Activated CD4-positive, alpha-beta T cell treated with anti-CD3 and anti-CD28 coated beads, Interleukin-2, Interleukin-6, amounts not matched to agents 100 ng/mL and 50 ng/mL, durations not matched to agents 16 hours and 8 hours (primary cell): ENCODE results near the gene VWDE.

ENCODE experiments used
- DNase-seq: peaks from one replicate; pipeline ENCODE4 v3.0.0-alpha.2; 2020

Gene VWDE

DNA sequence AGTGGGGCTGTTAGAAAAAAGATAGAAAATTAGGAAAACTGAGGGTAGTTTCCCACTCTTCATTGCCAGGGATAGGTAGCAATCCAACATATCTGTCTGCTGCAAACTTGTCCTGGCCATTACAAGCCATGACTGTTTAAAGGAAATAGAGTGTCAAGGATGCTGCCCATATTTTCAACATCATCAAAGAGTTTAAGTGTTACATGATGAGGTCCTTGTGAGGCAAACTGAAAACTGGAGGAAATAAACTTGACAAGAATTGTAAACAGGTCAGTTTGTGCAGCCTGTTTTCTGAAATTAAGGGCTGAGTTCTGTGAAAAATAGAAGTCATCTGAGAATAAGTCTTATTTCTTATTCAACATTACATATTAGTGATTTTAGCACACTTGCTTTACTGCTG lies 78.0 kb downstream of the VWDE start:
- DNase-seq: no peak

DNA sequence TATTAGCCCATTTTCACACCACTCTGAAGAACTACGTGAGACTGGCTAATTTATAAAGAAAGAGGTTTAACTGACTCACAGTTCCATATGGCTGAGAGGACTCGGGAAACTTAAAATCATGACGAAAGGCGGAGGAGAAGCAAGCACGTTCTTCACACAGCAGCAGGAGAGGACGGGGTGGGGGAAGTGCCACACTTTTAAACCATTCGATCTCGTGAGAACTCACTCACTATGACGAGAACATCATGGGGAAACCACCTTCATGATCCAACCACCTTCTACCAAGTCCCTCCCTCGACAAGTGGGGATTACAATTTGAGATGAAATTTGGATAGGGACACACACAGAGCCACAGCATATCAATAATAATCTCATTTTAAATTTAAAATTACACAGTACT lies 80.2 kb downstream of the VWDE start:
- no peak for DNase-seq

DNA sequence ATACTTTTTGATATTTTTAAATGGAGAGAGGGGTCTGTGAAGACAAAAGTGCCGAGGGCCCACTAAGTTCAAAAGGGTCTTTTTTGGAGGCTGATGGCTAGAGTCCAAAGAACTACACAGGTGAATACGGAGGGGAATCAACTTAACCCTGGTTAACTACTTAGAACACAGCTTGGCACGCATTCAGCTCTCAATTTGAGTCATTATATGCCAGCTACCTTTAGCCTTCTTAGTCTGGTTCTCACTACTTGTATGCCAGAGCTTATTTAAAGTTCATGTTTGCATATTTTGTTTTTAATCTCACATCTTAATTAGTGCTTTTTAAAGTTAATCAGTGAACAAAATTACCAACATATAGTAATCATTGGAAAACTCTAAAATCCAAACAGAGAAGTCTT lies 80.8 kb downstream of the VWDE start:
- DNase-seq: peak; percentile 35

DNA sequence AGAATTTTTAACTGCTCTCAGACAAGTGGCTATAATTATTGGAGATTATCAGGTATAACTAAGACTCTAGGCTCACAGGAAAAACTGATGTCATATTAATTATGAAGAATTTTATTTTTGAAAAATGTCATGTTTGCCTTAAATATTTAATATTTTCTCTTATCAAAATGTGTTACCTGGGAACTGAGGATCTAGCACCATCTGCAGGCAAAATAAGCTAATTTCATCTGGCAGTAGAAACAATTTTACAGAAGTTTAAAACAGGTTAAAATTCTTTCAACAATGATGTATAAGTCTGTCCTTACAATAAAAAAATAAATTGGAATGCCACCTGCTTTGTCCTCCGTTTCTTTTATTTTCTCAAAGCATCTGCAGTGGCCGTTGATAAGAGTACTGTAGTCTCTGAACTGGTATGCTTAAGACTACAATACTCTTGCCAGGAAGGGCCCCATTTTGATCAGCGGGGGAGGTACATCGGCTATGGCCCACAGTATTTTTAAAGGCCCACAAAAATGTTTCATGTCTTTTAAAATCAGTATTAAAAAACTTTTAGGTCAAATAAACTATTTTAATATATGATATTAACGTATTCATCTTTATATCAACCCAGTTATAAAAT lies 81.3 kb downstream of the VWDE start:
- peak; percentile 28 for DNase-seq

DNA sequence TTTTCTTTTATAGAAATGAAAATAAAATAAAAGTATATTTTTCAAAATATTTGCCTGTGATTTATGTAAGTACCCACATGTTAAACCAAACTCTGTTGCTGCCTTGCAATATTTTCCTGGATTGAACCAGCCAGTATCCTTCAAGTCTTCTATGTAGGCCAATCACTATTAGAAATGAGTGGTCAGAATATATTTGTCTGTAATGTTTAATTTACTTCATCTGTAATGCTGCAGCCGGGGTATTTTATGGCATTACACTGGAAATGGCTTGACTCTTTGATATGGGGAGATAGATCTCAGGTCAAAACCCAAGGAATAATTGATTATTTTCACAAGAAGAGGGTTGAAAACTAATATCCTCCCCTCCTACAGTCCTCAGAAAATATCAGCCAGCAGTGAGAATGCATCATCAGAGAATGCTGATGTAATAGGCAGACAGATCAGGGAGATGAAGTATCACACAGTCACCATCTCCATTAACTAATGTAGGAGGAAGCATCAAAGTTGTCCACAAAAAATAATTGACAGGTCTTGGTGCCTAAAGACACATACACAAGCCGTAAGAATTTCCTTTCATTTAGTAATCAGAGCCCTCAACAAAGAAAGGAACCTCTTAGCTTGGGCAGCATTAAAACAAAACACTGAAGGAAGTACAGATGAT lies 82.5 kb downstream of the VWDE start:
- no peak for DNase-seq

DNA sequence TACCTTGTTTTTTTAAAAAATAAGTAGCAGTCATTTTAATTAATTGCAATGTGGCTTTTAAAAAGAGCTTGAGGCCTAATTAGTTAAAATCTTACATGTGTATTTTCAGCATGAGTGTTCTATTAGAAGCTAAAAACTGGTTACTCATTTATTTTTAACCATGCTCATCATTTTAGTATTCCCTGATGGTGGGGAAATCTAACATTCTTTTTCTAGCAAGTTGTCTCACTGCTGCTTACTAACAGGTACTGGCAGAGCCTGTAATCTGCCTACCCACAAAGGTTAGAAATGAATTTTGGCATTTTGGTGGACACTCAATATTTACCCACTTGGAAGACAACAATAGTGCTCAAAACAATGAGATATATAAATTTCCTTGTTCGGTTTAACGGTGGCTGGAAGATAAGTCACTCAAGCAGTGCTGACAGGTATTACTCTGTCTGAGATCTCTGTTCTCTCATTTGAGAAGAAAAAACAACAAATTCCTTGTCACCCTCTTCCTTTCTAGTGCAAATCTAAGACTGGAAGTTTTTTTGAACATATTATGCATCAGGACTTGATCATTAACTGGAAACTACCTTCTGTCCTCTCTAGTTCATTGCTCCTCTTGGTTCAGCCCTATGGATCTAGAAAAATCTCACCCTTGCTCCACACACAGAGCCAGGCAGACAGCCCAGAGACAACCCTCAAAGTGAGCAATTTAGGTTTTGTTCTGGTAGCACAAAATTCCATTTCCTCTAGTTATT lies 83.3 kb downstream of the VWDE start:
- DNase-seq: no peak

DNA sequence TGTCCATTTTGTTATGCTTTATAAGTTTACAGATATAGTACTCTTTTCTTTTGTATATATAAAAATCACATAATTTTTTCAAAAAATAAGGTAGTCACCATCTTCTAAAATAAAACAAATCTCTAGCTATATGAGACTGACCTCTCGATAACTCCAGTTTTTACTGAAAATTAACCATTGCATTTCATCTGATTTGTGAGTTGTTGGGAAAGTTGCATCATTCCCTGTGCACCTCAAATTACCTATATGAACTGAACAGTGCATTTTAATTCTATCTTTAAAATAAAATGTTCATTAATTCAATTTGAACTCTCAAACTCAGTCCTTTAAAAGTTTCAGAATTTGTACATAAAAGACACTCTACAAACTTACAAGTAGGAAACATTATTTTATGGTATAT lies 86.0 kb downstream of the VWDE start:
- no peak for DNase-seq

DNA sequence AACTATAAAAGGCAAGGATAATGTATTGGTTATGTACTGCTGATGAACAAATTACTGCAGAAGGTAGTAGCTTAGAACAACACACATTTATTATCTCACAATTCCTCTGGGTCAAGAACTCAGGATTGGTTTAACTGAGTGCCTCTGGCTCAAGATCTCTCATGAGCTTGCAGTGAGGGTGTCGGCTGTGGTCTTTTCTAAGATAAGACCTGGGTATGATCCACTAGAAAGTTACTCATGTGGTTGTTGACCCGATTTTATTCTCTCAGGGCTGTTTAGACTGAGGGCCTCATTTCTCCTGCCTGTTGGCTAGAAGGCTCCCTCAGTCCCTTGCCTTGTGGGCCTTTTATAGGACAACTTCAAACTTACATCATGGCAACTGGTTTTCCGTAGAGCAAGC lies 86.7 kb downstream of the VWDE start:
- DNase-seq: no peak

DNA sequence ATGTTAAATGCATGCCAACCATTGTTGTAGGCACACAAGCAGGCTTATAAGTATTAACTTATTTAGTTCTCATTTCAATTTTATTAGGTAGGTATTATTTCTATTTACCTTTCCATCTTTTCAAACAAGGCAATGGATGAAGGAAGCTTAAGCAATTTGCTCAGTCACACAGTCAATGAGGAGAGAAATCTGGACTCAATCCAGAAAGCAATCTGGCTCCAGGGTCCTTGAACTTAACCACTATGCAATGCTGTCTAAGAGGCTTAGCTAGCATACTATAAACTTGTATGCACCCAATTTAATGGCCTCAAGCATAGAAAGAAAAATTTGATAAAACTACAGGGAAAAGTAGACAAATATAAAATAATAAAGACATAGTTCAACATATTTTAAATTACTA lies 88.6 kb downstream of the VWDE start:
- DNase-seq: no peak

DNA sequence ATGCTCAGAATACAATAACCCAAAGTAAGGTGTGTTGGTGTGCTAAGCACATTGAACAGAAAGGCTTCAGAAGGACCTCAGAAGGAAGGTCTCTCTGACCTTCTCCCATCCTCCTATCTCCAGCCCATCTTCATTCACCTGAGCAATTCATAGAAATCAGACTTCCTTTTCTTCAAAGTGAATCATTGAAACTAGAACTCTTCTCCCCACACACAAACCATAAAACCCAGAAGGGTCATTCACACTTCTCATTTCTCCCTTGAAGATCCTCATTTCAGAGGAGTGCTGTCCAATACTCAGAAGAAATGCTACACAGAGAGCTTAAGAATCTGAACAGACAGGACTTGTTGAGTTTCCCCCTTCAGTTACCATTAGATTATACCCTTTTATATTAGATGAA lies 89.5 kb downstream of the VWDE start:
- peak; percentile 12 for DNase-seq

DNA sequence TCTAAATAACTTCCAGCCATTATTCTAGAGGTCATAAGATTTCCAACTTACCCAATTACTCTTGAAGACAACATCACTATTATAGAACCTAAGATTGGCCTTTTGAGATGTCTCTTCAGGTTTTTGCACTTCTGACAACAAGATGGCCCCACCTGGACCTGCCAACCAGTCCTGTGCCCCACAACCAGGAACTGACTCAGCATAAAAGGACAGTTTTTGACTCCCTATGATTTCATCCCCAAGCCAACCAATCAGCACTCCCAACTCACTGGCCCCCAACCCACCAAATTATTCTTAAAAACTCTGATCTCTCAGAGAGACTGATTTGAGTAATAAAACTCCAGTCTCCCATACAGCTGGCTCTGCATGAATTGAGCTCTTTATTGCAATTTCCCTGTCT lies 98.2 kb downstream of the VWDE start:
- DNase-seq: no peak

DNA sequence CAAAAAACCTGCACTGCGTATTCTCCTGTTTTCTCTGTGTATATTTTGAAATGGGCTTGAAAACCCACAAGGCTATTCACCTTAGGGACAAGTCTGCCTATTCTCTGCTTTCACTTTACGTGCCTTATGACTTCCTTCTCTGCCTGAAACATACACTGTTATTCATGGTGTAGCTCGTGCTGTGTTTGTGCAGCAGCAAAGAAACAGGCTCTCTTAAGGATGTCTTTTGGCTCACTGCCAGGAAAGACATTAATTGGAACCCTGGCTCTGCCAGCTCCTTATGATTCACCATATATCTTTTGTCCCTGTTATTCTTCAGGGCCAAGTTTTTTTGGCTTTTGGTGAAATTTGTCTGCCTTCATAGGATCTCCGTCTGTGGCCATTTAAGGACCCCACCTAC lies 100.2 kb downstream of the VWDE start:
- DNase-seq: no peak

DNA sequence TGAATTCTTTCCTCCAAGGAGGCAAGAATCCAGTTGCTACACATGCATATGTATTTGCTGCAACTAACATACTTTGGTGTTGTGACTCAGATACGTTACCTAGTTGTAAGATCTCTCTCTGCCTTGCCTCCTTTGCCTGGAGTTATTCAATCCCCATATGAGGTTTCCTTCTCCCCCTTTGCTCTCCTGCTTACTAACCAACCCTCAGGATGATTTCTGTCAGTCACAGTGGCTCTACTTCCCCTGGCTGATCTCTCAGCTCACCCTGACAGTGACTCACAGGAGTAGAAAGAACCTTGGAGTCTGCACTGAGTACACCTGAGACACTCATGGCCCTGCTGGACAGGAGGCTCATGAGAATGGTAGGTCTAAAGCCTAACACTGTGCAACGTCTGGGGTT lies 100.6 kb downstream of the VWDE start:
- DNase-seq: no peak

DNA sequence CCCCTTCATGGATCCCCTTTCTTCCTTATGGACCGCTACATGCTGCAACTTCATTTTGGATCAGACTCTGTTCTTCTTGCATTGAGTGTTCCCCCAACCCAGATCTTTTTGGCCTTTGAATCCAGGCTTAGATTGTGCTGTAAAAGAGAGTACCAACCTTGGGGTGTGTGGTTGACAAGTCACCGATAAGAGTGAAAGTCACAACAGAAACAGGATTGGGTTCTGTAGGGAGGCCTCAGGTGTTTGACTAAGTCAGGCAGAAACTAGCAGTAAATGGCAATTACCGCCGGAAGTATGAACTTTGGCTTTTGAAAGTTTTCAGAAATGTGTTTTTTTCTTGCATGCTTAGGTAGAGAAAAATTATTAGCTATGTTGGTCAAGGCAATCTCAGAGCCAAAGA lies 103.2 kb downstream of the VWDE start:
- no peak for DNase-seq

DNA sequence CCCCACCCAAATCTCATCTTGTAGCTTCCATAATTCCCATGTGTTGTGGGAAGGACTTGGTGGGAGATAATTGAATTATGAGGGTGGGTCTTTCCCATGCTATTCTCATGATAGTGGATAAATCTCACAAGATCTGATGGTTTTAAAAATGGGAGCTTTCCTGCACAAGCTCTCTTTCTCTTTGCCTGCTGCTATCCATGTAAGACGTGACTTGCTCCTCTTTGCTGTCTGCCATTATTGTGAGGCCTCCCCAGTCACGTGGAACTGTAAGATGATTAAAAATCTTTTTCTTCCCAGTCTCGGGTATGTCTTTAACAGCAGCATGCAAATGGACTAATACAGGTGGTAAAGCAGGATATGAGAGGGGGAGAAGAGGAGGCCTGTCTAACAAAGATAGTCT lies 104.3 kb downstream of the VWDE start:
- no peak for DNase-seq

DNA sequence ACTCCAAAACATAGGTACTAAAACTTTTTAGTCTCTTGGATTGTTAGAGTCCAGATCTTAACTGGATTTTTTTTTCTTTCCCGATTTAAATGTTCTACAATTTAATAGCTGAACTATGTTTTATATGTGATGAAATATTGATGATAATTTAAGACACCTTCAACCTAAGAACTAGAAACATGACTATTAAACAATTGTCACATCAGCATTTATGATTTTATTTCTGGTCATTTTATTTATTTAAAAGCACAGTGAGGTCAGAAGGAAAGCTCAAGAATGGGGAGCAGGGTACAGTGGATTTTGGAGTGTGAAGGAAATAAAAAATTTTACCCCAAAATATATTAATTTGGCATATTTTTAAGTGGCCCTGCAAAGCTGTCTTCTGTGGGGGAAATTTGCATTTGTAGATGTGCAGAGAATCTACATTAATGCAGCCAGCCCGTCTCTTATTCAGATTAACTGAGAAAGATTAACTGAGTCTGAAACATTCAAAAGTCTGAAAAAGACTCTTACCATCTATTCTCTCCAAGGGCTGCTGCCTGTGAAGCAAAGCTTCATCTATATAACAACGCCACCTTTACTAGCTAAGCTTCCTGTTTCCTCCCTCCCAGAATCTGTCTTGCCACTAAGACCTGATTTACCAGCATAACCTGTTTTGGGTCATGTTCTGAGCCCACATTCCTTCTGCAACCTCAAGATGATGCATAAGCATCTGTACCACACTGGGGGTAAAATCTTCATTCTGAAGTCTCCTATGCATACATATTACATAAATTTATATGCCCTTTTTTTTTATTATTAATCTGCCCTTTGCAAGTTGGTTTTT lies 106.2 kb downstream of the VWDE start:
- DNase-seq: no peak

DNA sequence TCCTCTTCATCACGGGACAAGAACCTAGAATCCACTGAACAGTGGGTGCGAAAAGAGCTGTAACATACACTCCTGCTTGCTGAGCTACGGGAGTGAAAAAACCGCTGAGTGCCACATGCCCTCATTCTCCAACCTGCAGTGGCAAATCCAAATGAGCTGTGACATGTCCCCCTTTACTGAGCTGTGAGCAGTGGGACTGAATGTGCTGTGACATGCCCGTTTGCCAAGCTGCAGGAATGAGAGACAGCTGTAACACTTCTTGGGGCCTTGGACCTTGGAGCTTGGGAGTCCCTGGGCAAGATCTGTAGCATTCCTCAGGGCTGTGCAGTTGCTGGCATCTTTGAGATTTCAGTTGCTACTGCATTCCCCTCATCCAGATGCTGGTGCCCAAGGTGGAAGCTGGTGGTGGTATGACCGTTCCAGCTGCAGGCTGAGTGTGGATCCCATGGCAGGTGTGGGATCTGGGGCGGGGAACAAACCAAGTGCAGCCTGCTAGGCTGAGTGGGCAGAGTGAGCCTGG lies 107.6 kb downstream of the VWDE start:
- no peak for DNase-seq

DNA sequence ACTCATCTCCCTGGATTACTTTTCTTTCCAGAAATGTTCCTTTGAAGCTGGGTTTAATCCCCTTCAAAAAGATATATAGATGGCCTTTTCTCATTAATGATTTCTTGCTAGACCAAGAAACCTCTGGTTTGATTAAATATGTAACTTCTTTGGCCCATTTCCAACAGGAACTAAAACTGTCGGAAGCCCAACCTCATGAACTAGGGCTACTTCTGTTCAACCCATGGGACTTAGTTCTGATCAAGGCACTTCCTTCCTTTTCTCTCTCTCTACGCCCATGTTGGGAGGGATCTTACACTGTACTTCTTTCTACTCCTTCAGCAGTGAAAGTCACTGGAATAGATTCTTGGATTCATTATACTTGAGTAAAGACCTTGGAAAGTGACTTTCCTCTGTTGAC lies 109.0 kb downstream of the VWDE start:
- DNase-seq: no peak

DNA sequence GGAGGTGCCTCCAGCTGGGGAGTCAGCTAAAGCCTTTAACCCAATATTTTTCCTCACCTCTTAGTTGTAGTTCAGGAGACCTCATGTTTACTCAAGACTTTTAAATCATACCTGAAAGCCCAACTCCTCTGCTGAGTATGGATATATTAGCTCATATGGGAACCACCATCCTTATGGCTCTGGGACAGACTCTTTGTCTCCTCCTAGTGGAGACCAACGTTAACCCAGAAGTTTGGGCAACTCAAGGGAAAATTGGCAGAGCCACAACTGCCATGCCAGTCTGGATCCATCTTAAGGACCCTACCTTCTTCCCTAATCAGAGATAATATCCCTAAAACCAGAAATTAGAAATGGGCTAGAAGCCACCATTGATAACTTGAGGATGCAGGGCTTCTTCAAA lies 111.8 kb downstream of the VWDE start:
- DNase-seq: peak; percentile 24

DNA sequence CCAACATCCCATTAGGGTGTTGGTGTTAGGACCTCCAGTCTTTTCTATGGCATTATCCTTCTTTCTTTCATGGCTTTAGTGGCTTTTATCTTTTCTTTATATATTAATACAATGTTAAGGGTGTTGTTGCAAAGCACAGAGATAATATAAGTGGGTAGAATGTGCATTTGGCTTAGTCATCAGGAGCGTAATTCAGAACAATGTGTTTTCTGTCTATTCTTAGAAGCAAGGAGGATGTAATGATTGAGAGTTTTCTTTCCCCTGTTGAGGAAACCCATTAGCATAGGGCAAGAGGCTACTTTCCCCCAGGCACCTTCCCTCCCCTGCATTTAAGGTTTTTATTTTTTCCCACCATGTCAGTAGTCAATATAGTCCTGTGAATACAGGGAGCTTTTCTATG lies 112.9 kb downstream of the VWDE start:
- DNase-seq: no peak

DNA sequence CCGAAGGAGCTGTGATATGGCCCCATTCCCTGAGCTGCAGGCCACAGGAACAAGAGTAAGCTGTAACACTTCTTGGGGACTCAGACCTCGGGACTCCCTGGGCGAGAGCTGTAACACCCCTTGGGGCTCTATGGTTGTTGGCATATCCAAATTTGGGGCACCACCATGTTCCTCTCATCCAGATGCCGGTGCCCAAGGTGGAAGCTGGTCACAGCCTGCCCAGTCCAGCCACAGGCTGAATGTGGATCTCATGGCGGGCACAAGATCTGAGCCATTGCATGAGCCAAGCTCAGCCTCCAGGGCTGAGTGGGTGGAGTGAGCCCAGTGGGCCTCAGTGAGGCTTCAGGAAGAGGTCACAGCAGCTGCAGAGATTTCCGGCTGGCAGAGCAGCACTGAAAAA lies 113.7 kb downstream of the VWDE start:
- DNase-seq: no peak

DNA sequence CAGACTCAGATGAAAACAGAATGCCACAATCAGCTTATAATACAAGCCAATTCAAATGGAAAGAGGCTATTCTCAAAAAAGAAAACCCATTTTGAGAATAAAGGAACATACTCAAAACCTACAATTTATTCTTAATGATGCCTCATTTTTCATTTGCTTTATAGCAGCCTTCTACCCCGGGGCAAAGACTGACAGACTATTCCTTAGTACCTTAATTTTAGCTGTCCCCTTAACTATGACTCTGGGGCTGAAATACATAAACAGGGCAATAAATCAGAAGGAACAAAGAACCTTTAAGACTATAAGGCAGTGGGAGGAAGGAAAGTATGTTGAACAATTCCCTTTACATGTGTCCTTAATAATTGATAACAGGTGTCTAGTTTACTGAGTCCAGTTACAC lies 115.8 kb downstream of the VWDE start:
- no peak for DNase-seq

DNA sequence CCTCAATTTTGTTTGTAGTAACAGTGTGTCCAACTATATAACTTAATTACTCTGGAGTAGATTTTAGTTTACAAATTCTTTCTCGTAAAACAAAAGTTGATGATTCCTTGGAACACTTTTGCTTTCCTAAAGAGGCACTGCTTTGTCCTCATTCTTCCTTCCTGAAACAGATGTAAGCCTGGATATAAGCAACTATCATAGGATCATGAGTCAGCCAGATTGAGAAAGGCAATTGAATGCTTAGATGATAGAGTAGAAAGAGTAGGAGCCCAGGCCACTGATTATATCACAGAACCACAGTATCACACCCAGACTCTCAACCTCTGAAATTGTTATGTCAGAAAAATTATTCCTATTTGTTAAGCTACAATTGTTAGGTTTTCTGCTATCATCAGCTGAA lies 122.6 kb downstream of the VWDE start:
- no peak for DNase-seq
